Neural crest cell (in vitro differentiated cells): ENCODE results near the gene VPS26B. TPM values are rescaled to one million over a fixed set of nuclear protein-coding genes. Genes with fewer than 3 reads are reported as not detected.

Experiments
- DNase-seq: peaks from one replicate; pipeline ENCODE4 v3.0.0; 2021; ENCODE audit warnings: low read depth, mixed read lengths, low spot score
- H3K27ac Mint-ChIP-seq: one replicate; pipeline ENCODE4 v1.8.0; 2021; ENCODE audit warnings: mild to moderate bottlenecking, mixed read lengths; ENCODE audit not compliant: unreplicated experiment
- H3K27me3 Mint-ChIP-seq: 2 replicates; pipeline ENCODE4 v1.8.0; 2021; ENCODE audit warnings: low read depth, mild to moderate bottlenecking, mixed read lengths
- H3K36me3 Mint-ChIP-seq: 2 replicates; pipeline ENCODE4 v1.8.0; 2021; ENCODE audit warnings: low read depth, mild to moderate bottlenecking, mixed read lengths
- H3K4me1 Mint-ChIP-seq: 2 replicates; pipeline ENCODE4 v1.8.0; 2021; ENCODE audit warnings: mixed read lengths
- H3K4me3 Mint-ChIP-seq: one replicate; pipeline ENCODE4 v1.8.0; 2021; ENCODE audit warnings: mild to moderate bottlenecking, mixed read lengths
- H3K9me3 Mint-ChIP-seq: 2 replicates; pipeline ENCODE4 v1.8.0; 2021; ENCODE audit warnings: mixed read lengths
- CTCF ChIP-seq: fragments of 200-600 bp; sonication (generic); conservative IDR thresholded peaks from 2 replicates; pipeline ENCODE4 v1.5.0; 2021; ENCODE audit warnings: antibody characterized with exemption, mild to moderate bottlenecking
- total RNA-seq: library from RNA; stranded (reverse); gene quantifications from 2 replicates; pipeline ENCODE4 v1.2.1, GENCODE V29; 2021

The VPS26B gene
- total RNA-seq, 1 donor from 2014 or later, result 45.6 TPM

GRCh38 chr11:134207538-134208239 is 16.8 kb upstream of the VPS26B start:
- Mint-ChIP-seq H3K9me3 (no peaks in the 10 kb centered on the region), H3K4me1 (peaks cover 9% of the 10 kb centered on the region), H3K4me3 (no peak overlapping the region), H3K27ac (no peak overlapping the region), H3K36me3 (peaks cover 13% of the 10 kb centered on the region), H3K27me3 (no peaks in the 10 kb centered on the region)
- DNase-seq, result peak; percentile 57
- TF ChIP-seq CTCF, result peak; percentile 83

- Mint-ChIP-seq H3K27me3 (no peaks in the 10 kb centered on the region), H3K27ac (no peak overlapping the region), H3K4me3 (no peak overlapping the region), H3K36me3 (peaks cover 10% of the 10 kb centered on the region), H3K9me3 (no peaks in the 10 kb centered on the region), H3K4me1 (peaks cover under 1% of the 10 kb centered on the region)
- TF ChIP-seq CTCF, result no peak
- DNase-seq, result no peak
These were observed 8.6 kb upstream of the VPS26B start for GRCh38 chr11:134215836-134216235.

- Mint-ChIP-seq H3K9me3 (no peaks in the 10 kb centered on the region), H3K4me3 (no peak overlapping the region), H3K4me1 (peaks cover 4% of the 10 kb centered on the region), H3K27ac (no peak overlapping the region), H3K36me3 (peaks cover 7% of the 10 kb centered on the region), H3K27me3 (no peaks in the 10 kb centered on the region)
- TF ChIP-seq CTCF, result no peak
- no peak for DNase-seq
These were observed 7.7 kb upstream of the VPS26B start for GRCh38 chr11:134216816-134217215.

GRCh38 chr11:134223121-134223520 is 1.4 kb upstream of the VPS26B start:
- peaks cover 3% of the 10 kb centered on the region for H3K27me3 Mint-ChIP-seq
- peaks cover 7% of the 10 kb centered on the region for H3K36me3 Mint-ChIP-seq
- DNase-seq, result no peak
- H3K4me1 Mint-ChIP-seq, result peaks cover 47% of the 10 kb centered on the region
- peak overlapping the region; percentile 95 for H3K4me3 Mint-ChIP-seq
- no peaks in the 10 kb centered on the region for H3K9me3 Mint-ChIP-seq
- peak overlapping the region; percentile 89 for H3K27ac Mint-ChIP-seq
- TF ChIP-seq CTCF, result no peak

- Mint-ChIP-seq H3K4me3 (peak overlapping the region; percentile 96), H3K27ac (peak overlapping the region; percentile 92), H3K4me1 (peaks cover 57% of the 10 kb centered on the region), H3K9me3 (no peaks in the 10 kb centered on the region), H3K27me3 (peaks cover 3% of the 10 kb centered on the region), H3K36me3 (no peaks in the 10 kb centered on the region)
- no peak for TF ChIP-seq CTCF
- peak; percentile 14 for DNase-seq
These were observed 516 bp downstream of the VPS26B start for GRCh38 chr11:134224710-134225664.
